ENCODE results near the gene AK5.

AK5 gene

GRCh38 chr1:77583483-77583882 is 301.7 kb downstream of the AK5 start:
- Histone ChIP-seq H3K9me3 (ENCODE audit: severe bottlenecking) (no peaks in the 10 kb centered on the region), H3K27ac (ENCODE audit: poor library complexity, severe bottlenecking) (no peak overlapping the region), H3K36me3 (ENCODE audit: low read depth) (peaks cover 60% of the 10 kb centered on the region), H3K4me3 (ENCODE audit: severe bottlenecking) (no peak overlapping the region), H3K27me3 (ENCODE audit: insufficient read depth, poor library complexity, severe bottlenecking) (no peaks in the 10 kb centered on the region), H3K4me1 (ENCODE audit: insufficient read depth, poor library complexity, severe bottlenecking) (no peaks in the 10 kb centered on the region)
- DNase-seq (ENCODE audit: low spot score) (no peak), ATAC-seq (ENCODE audit: low read depth) (no peak)
- TF ChIP-seq, protein P1, sequence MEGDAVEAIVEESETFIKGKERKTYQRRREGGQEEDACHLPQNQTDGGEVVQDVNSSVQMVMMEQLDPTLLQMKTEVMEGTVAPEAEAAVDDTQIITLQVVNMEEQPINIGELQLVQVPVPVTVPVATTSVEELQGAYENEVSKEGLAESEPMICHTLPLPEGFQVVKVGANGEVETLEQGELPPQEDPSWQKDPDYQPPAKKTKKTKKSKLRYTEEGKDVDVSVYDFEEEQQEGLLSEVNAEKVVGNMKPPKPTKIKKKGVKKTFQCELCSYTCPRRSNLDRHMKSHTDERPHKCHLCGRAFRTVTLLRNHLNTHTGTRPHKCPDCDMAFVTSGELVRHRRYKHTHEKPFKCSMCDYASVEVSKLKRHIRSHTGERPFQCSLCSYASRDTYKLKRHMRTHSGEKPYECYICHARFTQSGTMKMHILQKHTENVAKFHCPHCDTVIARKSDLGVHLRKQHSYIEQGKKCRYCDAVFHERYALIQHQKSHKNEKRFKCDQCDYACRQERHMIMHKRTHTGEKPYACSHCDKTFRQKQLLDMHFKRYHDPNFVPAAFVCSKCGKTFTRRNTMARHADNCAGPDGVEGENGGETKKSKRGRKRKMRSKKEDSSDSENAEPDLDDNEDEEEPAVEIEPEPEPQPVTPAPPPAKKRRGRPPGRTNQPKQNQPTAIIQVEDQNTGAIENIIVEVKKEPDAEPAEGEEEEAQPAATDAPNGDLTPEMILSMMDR (IDR thresholded peaks at IDR 0.05; ENCODE audit: poor library complexity, severe bottlenecking), result no peak

GRCh38 chr1:77584884-77585283 is 303.1 kb downstream of the AK5 start:
- Histone ChIP-seq H3K9me3 (ENCODE audit: severe bottlenecking) (no peaks in the 10 kb centered on the region), H3K4me1 (ENCODE audit: insufficient read depth, poor library complexity, severe bottlenecking) (no peaks in the 10 kb centered on the region), H3K4me3 (ENCODE audit: severe bottlenecking) (no peak overlapping the region), H3K27ac (ENCODE audit: poor library complexity, severe bottlenecking) (no peak overlapping the region), H3K27me3 (ENCODE audit: insufficient read depth, poor library complexity, severe bottlenecking) (no peaks in the 10 kb centered on the region), H3K36me3 (ENCODE audit: low read depth) (peaks cover 46% of the 10 kb centered on the region)
- ATAC-seq (ENCODE audit: low read depth), result no peak
- TF ChIP-seq, protein P1 (IDR thresholded peaks at IDR 0.05; ENCODE audit: poor library complexity, severe bottlenecking), result no peak
- DNase-seq (ENCODE audit: low spot score), result no peak

GRCh38 chr1:77585610-77586314 is 303.9 kb downstream of the AK5 start:
- no peaks in the 10 kb centered on the region for H3K4me1 ChIP-seq (ENCODE audit: insufficient read depth, poor library complexity, severe bottlenecking)
- H3K4me3 ChIP-seq (ENCODE audit: severe bottlenecking), result no peak overlapping the region
- TF ChIP-seq, protein P1 (IDR thresholded peaks at IDR 0.05; ENCODE audit: poor library complexity, severe bottlenecking), result no peak
- H3K27ac ChIP-seq (ENCODE audit: poor library complexity, severe bottlenecking), result no peak overlapping the region
- DNase-seq (ENCODE audit: low spot score) (no peak), ATAC-seq (ENCODE audit: low read depth) (no peak)
- no peaks in the 10 kb centered on the region for H3K9me3 ChIP-seq (ENCODE audit: severe bottlenecking)
- no peaks in the 10 kb centered on the region for H3K27me3 ChIP-seq (ENCODE audit: insufficient read depth, poor library complexity, severe bottlenecking)
- H3K36me3 ChIP-seq (ENCODE audit: low read depth), result peaks cover 37% of the 10 kb centered on the region

DNA sequence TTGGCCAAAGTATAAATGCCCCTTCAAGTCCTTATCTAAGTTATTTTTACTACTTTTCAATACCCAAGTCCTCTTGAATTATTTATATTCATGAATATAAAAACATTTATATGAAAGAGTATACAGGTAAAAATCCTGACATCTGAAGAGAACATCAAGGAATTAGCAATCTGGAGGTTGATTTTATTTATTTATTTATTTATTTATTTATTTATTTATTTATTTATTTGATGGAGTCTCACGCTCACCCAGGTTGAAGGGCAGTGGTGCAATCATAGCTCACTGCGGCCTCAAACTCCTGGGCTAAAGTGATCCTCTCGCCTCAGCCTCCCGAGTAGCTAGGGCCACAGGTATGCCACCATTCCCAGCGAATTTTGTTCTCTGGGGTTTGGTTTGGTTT is 307.4 kb downstream of the AK5 start:
- DNase-seq (ENCODE audit: low spot score), result no peak
- H3K36me3 ChIP-seq (ENCODE audit: low read depth), result peaks cover 11% of the 10 kb centered on the region
- no peak overlapping the region for H3K4me3 ChIP-seq (ENCODE audit: severe bottlenecking)
- no peaks in the 10 kb centered on the region for H3K27me3 ChIP-seq (ENCODE audit: insufficient read depth, poor library complexity, severe bottlenecking)
- H3K27ac ChIP-seq (ENCODE audit: poor library complexity, severe bottlenecking), result no peak overlapping the region
- H3K4me1 ChIP-seq (ENCODE audit: insufficient read depth, poor library complexity, severe bottlenecking), result no peaks in the 10 kb centered on the region
- H3K9me3 ChIP-seq (ENCODE audit: severe bottlenecking), result no peaks in the 10 kb centered on the region
- no peak for ATAC-seq (ENCODE audit: low read depth)
- TF ChIP-seq, protein P1 (IDR thresholded peaks at IDR 0.05; ENCODE audit: poor library complexity, severe bottlenecking), result no peak

- no peaks in the 10 kb centered on the region for H3K9me3 ChIP-seq (ENCODE audit: severe bottlenecking)
- peaks cover 6% of the 10 kb centered on the region for H3K36me3 ChIP-seq (ENCODE audit: low read depth)
- H3K27me3 ChIP-seq (ENCODE audit: insufficient read depth, poor library complexity, severe bottlenecking), result no peaks in the 10 kb centered on the region
- H3K4me1 ChIP-seq (ENCODE audit: insufficient read depth, poor library complexity, severe bottlenecking), result peaks cover 8% of the 10 kb centered on the region
- DNase-seq (ENCODE audit: low spot score), result no peak
- no peak overlapping the region for H3K4me3 ChIP-seq (ENCODE audit: severe bottlenecking)
- H3K27ac ChIP-seq (ENCODE audit: poor library complexity, severe bottlenecking), result no peak overlapping the region
- TF ChIP-seq, protein P1 (IDR thresholded peaks at IDR 0.05; ENCODE audit: poor library complexity, severe bottlenecking), result no peak
- ATAC-seq (ENCODE audit: low read depth), result no peak
Observed at GRCh38 chr1:77590651-77591050, 308.8 kb downstream of the AK5 start.

All from RWPE2 (cell line).